Right renal pelvis (tissue), 4 donors: Measurements from ENCODE around the gene NPHP4. TPM values are rescaled to one million over a fixed set of nuclear protein-coding genes. Genes with fewer than 3 reads are reported as not detected.

Experiments used
- DNase-seq, 4 donors: peaks; one replicate each; pipeline ENCODE4 v3.0.0-alpha.2; 2013; ENCODE audit warnings: low read depth in 4 of 4, low spot score in 3 of 4, missing footprints in 1 of 4
- polyA plus RNA-seq, 4 donors: library from polyadenylated mRNA; unstranded; fragments of 120-200 nt; gene quantifications; one replicate each; pipeline ENCODE4 v1.2.1, GENCODE V29; 2013; ENCODE audit not compliant: insufficient read length in 4 of 4

NPHP4 gene
- polyA plus RNA-seq, 4 donors: 9.8 to 14.0 (median 11.5) TPM

DNA sequence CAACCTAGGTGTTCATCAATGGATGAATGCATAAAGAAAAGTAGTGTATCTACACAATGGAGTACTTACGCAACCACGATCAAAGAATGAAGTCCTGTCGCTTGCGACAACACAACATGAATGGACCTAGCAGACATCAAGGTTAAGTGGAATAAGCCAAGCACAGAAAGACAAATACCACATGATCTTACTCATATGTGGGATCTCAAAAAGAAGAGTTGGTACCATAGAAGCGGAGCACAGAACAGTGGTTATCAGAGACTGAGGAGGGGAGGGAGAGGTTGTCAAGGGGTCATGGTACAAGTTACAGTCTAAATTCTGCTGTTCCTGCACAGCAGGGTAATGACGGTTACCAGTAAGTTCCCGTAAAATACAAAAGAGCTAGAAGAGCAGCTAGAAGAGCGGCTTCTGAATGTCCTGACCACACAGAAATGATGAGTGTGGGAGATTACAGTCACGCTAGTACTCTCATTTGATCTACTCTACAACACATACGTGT lies 36.7 kb downstream of the NPHP4 start:
- no peak for DNase-seq

DNA sequence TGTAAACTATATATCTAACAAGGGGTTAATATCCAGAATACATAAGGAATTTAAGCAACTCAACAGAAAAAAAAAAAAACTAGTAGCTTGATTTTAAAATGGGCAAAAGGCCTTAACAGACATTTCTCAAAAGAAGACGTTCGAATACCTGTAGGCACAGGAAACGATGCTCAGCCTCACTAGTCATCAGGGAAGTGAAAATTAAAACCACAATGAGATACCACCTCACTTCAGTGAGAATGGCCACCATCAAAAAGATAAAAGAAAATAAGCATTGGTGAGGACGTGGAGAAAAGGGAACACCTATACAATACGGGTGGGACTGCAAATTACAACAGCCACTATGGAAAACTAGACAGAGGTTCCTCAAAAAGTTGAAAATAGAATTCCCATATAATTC lies 37.3 kb downstream of the NPHP4 start:
- DNase-seq: no peak

DNA sequence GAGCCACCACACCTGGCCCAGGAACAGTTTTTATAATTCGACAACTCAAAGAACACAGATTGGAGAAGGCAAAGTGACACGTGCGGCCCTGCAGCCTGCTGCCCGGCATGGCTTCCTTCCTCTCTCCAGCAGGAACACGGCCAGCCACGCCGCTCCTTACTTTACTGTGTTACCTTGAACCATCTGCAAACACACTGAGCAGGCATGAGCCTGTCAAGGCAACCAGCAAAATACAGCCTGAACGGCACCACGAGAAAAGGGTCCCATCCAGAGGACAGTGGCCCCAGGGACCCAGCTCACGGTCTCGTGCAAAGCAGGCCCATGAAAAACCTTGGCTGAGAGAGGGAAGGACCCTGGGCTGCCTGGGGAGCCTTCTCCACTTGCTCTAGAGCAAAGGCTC lies 38.8 kb downstream of the NPHP4 start:
- no peak for DNase-seq

DNA sequence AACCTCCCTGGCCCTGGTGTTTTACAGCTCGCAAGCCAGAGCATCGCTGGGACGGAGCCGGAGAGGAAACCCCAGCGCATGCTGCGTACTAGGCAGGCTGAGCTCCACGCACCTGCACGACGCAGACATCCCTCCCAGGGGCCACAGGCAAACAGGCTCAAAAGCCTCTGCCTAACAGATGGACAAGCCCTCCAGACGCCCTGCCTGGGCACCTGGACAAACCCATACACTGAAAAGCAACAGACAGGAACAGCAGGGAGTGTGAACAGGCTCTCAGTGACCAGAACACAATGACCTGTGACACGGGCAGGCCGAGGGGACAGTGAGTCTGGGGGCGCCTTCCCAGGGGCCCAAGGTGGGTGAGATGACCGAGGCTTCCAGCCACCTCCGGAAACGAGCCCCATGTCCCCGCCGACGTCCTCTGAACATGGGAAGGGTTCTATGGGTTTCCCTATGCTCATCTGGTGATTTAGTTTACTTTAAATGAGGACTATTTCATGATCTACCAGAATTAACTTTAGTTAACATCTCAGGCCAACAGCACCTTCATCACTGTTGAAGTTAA lies 40.3 kb downstream of the NPHP4 start:
- no peak for DNase-seq

DNA sequence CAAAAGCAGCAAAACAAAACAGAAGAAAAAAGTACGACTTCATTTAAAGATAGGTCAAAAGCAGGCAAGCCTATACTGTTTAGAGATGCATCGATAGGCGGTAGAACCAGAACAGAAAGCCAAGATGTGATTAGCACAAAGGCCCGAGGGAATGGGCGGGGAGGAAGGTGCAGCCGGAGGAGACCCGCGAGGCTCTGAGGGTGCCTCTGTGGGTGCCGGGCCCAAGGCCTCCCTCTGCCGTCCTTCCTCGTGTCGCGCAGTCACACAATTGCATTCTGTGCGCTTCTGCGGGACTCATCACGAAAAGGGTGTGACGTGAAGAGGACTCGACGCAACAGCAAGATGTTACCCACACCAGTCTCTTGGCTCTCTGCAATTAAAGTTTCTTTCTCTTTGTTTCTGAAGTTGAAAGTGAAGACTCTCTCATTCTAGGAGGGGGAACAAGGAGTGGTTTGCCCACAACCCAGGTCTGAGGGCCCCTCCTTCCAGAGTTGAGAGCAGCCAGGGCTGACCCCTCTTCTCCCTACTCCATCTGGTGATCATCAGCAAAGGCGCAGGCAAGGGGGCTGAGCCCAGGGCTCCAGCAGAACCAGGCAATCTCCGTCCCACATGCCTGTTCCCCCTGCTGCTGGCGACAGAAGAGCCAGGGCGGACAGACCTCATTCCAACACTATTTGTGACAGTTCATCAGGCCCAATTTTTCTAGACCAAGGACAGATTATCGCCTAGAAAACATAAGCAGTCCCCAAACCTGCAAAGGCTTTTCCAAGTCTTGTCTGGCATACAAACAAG lies 41.0 kb downstream of the NPHP4 start:
- no peak for DNase-seq

DNA sequence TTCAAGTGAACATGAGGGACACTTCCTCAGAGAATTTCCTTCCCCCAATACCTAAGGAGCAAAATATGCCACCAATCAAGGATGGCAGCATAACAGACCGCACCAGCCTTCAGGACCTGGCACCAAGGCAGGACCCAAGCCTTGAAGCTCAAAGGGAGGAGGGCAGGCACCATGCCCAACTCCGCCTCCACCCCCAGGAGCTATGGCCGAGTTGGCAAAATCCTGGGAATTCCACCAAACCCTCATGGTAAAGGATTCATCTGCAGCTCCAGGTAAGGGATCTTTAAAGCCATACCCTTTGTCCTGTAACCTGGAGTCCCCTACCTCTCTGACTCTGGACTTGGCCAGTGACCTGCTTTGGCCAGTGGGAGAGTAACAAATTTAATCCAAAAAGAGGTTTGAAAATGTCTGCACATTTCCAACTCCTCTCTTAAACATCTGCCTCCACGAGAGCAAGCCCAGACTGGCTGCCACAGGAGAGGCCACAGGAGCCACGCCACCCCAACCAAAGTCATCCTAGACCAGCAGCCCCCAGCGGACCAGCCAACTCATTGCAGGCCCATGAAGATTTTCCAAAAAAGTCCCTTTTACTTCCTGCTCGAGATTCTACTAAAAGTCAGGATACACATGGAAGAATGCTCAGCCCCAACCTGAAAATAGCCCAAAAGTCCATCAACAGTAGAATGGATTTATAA lies 41.9 kb downstream of the NPHP4 start:
- no peak for DNase-seq

DNA sequence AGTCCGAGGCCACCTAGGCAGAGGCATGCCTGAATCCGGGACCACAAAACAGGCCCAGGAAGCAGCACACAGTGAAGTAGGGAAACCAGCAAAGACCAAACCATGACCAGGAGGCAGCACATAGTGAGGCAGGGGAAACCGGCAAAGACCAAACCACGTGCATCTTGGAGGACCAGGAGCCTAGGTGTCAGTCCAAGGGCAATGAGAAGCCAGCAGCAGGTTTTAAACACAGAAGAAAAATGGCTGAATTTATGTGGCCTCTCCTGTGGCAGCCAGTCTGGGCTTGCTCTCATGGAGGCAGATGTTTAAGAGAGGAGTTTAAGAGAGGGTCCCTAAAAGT lies 42.5 kb downstream of the NPHP4 start:
- no peak for DNase-seq

DNA sequence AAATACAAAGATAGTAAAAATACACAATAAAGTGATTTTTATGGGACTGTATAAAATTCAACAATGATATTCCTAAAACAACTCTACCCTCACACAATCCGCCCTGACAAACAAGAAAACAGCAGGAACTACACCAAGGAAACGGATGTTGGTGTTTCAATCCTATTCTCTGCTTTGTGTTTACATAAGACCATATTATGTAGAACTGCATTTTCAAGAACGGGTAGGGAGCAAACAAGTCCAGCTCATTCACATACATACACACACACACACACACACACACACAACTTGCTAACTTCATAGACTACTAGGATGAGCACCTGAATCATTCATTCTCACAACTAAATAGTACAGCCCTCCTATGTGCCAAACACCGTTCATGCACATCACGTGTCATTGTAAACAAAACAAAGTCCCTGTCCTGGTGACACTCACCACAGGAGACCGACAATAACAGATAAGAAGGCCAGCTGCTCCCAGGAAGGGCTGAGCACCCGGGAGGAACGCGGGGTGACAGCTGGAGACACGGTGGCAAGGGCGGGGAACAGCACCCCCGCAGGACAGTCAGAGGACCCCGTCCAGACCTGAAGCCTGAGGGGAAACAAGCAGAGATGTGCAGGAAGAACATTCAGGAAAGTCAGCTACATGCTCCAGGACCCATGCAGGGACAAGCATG lies 43.0 kb downstream of the NPHP4 start:
- no peak for DNase-seq

DNA sequence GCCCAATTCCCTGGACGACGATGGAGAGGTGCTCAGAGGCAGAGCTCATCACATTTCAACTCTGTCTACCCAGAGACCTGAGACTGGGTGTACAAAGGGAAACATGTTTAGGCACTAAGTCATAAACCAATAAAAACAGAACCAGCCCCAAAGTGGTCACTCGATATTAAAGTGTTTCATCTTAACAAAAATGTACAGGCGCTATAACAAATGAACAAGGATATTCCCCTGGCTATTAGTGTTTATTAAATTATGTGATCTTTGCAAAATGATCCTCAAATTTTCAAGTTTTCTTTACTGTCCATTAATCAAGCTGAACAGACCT lies 43.6 kb downstream of the NPHP4 start:
- no peak for DNase-seq

DNA sequence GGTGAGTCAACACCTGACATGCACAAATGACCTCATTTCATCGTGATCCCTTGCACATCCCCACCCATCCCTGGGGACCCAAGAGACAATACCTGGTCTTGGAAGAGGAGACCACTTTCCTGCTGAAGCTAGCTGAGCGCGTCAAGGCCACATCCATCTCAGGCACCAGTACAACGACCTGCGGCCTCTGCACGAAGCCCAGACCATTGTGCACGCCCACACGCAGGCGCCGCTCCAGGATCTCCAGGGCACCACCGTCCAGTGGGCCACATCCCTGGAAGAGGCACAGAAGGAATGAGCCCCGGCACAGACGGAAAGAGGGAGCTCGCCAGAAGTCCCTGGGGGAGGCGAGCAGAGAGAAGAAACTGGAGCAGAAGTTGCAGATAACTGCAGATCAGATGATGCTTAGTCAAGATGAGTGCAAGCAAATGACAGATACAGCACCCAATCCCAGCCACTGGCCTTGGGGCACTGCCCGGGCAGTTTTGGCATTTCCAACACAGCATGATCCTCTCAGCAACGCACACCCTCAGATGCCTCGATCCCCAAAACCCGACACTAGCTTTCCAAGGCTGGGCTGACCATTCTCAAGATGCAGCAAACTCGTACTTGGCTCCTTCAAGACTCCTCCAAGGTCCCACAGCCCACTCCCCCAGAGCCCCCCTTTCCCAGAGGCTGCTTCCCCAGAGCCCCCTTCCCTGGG lies 44.1 kb downstream of the NPHP4 start:
- DNase-seq: no peak

DNA sequence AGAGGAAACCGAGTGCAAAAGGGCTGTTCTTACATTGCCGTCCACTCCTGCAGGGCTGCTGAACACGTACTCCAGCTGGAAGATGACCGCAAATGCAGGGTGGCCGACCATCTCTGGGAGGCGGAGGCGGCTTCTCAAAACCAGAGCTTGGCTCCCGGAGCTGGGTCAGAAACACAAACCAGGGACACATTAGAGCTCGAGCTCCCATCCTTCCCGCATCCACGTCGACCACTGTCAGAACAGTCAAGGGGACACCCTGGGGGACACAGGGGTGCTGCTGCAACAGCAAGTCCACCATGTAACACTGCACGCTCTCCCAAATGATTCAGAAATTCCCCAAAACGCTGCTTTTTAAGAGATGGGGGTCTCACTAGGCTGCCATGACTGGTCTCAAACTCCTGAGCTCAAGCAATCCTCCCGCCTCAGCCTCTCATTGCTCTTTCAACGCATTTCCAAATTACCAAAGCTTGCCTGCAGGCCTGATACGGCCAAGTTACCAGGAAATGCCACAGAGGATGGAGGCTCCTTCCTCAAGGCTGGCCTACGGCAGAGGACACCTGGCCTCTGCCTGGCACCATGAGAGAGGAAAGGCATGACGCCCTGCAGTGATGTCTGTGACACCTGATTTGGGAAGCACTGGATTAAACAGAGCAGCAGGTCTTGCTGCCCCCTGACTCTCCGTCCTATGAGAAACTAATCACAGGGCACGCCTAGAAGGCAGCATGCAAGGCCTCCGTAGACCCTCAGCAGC lies 45.0 kb downstream of the NPHP4 start:
- DNase-seq: no peak

DNA sequence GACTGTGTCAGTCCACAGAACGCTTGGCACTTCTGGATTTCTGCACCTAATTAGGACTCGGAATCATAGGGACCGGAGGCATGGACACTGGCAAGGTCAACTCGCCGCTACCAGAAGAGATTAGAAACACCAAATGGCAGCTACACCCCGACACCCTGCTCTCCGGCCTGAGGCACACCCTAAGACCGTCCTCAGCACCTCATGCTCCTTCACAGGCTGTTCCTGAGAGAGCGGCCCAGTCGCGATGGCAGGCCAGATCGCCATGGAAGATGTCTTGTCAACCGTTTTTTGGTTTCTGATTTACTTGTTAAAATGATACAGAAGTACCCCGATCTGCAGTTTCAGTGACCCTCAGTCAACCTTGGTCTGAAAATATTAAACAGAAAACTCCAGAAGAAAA lies 46.8 kb downstream of the NPHP4 start:
- no peak for DNase-seq

DNA sequence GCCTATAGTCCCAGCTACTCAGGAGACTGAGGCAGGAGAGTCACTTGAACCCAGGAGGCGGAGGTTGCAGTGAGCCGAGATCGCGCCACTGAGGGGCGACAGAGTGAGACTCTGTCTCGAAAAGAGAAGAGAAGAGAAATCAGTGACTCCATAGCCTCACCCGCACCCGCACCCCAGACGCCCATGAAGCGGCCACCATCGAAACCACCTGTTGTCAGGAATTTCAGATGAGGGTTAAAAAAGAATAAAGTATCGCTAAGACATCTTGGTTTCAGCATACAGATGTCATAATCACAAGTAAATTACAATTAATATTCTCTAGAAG lies 47.4 kb downstream of the NPHP4 start:
- no peak for DNase-seq

DNA sequence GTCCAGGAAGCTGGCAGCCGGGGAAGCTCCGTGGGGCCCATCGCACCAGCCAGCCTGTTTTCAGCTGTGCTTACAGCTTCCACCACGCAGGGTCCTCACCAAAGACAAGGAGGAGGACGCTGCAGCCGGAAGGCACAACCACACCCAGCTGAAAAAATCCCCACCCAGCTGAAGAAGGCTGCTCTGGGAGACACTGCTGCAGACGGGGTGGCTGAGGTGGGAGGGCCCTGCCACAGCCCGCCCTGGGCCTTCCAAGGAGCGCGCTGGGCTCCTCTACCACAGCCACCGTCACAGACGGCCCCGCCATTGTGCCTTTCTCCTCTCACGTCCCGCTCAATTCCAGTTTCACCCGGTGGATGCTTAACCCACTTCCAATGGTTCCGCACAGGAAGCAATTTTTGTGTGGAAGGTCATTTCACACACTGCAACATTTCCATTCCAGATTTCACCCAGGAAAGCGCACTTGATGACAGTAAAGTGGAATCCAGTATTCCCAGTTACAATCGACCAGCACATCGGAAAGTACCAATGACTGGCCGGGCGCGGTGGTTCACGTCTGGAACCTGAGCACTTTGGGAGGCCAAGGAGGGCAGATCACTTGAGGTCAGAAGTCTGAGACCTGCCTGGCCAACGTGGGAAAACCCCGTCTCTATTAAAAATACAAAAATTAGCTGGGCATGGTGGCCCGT lies 47.9 kb downstream of the NPHP4 start:
- DNase-seq: no peak

DNA sequence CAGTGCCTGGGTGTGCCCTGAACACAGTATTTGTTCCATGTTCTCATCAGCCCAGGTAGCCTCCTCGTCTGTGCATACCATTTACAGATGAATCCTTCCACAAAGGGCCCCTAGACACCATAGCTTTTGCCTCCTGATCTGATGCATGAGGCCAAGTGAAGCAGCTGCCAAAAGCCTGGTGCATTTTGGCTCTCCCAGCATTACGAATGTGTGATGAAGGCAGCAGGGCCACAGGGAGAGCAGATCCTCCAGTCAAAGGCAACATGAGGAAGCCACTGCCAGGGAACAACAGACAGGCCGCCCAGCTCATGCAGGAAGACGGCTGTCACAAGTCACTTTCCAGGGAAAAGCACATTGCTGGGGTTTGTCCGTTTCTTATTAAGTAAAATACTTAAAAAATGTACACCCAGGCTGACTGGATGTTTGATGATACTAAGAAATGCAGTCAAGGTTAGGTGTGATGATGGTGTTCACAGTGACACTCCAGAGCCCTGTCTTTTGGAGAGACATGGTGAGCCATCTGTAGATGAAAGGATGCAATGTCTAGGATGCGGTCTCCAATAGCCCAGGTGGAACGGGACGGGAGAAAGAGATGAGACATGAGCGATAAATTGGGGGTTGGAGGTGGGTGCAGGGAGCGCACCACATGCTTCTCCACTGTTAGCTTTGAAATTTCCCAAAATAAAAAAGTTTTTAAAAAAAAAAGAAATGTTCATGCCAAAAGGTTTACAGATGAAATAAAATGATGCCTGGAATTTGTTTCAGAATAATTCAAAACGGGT lies 48.7 kb downstream of the NPHP4 start:
- DNase-seq: no peak

DNA sequence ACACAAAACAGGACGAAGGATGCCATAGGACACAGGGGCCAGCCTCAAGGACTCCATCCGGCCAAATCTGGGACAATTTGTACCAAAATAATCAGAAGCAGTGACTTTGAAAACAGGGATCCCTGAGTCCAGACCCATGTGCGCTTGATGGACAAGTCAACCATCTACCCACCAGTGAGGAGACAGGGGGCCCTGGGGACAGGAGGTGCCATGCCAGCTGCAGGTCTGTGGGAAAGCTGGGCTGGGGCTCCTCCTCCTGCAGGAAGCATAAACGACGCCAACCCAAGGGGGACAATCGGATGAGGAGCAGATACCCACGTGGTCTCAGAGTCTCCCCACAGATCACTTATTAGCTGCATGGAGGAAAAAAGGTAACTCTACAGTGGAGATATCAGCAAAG lies 50.6 kb downstream of the NPHP4 start:
- DNase-seq: no peak

DNA sequence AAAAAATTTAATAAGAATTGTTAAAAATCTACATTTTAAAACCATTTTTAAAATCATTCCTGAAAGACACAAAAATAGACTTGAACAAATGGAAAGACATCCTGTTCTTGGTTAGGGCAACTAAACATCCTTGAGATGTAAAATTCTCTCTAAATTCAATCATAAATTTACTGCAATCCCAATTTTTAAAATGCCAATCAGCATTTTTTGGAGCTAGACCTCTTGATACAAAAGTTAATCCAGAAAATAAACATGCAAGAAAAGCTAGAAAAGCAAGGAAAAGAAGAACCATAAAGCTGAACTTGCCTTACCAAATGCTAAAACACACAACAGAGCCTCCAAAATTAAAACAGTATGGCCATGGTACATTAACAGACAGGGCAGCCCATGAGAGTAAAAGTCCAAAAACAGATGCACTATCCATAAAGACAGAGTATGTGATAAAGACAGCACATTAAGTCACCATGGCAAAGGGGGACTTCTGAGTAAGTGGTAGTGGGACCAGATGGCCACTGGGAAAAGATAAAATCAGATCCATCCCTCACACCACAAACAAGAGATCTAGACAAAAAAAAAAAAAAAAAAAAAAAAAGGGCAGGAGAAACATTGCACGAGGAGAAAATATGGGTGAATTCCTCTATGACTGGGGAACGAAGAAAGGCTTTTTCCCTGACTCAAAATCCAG lies 51.4 kb downstream of the NPHP4 start:
- DNase-seq: no peak
